Gastroesophageal sphincter (tissue), 4 donors: ENCODE results near the gene GSTM5. TPM values are rescaled to one million over a fixed set of nuclear protein-coding genes. Genes with fewer than 3 reads are reported as not detected.

Experiments
- ATAC-seq: fragments of 150-250 bp; one replicate; pipeline ENCODE4 v1.9.1; 2016; ENCODE audit warnings: mild to moderate bottlenecking, moderate library complexity
- H3K27ac ChIP-seq, 4 donors: fragments of 200-600 bp; sonication (generic) in 3 of 4; 1 replicate in 3 of 4; 2 replicates in 1 of 4; pipeline ENCODE4 v1.5.1; 2016 to 2019
- H3K27me3 ChIP-seq: fragments of 200-600 bp; sonication (generic); one replicate; pipeline ENCODE4 v1.5.1; 2019
- H3K36me3 ChIP-seq, 2 donors: fragments of 200-600 bp; sonication (generic); one replicate each; pipeline ENCODE4 v1.5.1; 2019; ENCODE audit warnings: control low read depth in 1 of 2
- H3K4me1 ChIP-seq, 3 donors: fragments of 200-600 bp; sonication (generic); 1 replicate in 2 of 3; 2 replicates in 1 of 3; pipeline ENCODE4 v1.5.1; 2016 to 2019; ENCODE audit warnings: control low read depth in 2 of 3
- H3K4me3 ChIP-seq, 2 donors: fragments of 200-600 bp; sonication (generic); one replicate each; pipeline ENCODE4 v1.5.1; 2019; ENCODE audit warnings: mild to moderate bottlenecking in 1 of 2, moderate library complexity in 1 of 2
- H3K9me3 ChIP-seq, 3 donors: fragments of 200-600 bp; sonication (generic); one replicate each; pipeline ENCODE4 v1.5.1; 2017 to 2019; ENCODE audit warnings: control low read depth in 2 of 3
- CTCF ChIP-seq, 4 experiments: fragments of 200-600 bp in 2 of 4; fragments of 450-650 bp in 2 of 4; sonication (generic) in 1 of 4; IDR thresholded peaks; one replicate each; pipeline ENCODE4 v1.5.1; 2017 to 2019; ENCODE audit warnings: antibody characterized with exemption in 4 of 4, mild to moderate bottlenecking in 2 of 4, moderate library complexity in 2 of 4
- EP300 ChIP-seq: sonication (generic); formaldehyde crosslinking; IDR thresholded peaks from one replicate; pipeline ENCODE4 v1.6.1; 2017; ENCODE audit warnings: antibody characterized with exemption, mild to moderate bottlenecking
- POLR2A ChIP-seq, 2 donors: fragments of 450-650 bp; IDR thresholded peaks; one replicate each; pipeline ENCODE4 v1.6.1; 2017; ENCODE audit warnings: antibody characterized with exemption in 2 of 2, mild to moderate bottlenecking in 2 of 2, moderate library complexity in 1 of 2
- POLR2AphosphoS5 ChIP-seq: sonication (generic); formaldehyde crosslinking; IDR thresholded peaks from one replicate; pipeline ENCODE4 v1.6.1; 2017; ENCODE audit warnings: antibody characterized with exemption
- WGBS, 2 donors: methylation state at CpG; one replicate each; pipeline ENCODE4 v1.1.5; 2018; ENCODE audit warnings: low coverage in 1 of 2; 5-methylcytosine and 5-hydroxymethylcytosine counted together
- total RNA-seq, 4 donors: library from RNA; depleted of rRNA; stranded (reverse); fragments of >200 nt; gene quantifications; one replicate each; pipeline ENCODE4 v1.1.0, GENCODE V29; 2016

GSTM5 gene
- total RNA-seq, 4 donors from 2014 or later = 2.7 to 9.2 (median 6.3) TPM

GRCh38 chr1:109759513-109760334 is 47.7 kb downstream of the GSTM5 start:
- WGBS, 2 donors = 86 to 94% methylated on average over 5 to 6 of the region's 11 CpGs

DNA sequence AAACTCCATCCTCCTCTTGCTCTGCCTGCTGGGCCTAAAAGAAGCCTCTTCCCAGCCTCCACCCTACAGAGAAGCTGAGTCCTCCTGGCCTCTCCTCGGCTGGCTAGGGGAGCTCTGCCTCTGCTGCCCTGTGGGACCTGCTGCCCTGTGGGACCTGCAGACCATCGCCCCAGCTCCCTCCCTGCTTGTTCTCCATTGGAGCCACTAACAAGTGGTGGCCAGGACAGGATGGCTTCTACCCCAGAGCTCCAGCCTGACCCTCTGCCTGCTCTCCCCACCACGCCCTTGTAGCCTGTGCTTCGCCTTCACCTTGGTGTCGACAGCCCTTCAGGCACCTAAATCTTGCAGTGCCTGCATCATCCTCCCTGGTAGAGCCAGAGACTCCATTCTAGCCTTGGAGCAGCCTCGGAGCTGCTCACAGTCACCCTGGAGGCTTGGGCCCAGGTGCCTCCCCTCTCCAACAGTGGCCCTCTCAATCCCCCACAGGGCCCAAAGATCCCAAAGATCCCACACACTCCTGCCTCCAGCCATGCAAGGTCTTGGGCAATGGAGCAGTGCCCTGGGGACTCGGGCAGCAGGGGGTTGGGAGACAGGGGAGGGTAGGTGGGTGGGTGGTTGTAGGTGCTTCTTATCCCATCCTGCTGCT is 48.7 kb downstream of the GSTM5 start:
- H3K36me3 ChIP-seq = no peaks in the 10 kb centered on the region
- H3K9me3 ChIP-seq = no peaks in the 10 kb centered on the region
- no peaks in the 10 kb centered on the region for H3K27me3 ChIP-seq
- TF ChIP-seq CTCF (IDR thresholded peaks at IDR 0.05) = no peak
- no peaks in the 10 kb centered on the region for H3K4me1 ChIP-seq
- ATAC-seq = no peak
- no peak overlapping the region for H3K4me3 ChIP-seq
- no peak overlapping the region for H3K27ac ChIP-seq
- 100% methylated on average over 1 to 2 of the region's 7 CpGs for WGBS, 2 donors

More at GRCh38 chr1:109759513-109760334, 47.7 kb downstream of the GSTM5 start:
- Histone ChIP-seq H3K36me3 (no peaks in the 10 kb centered on the region), H3K27me3 (no peaks in the 10 kb centered on the region), H3K4me1 (no peaks in the 10 kb centered on the region), H3K9me3 (no peaks in the 10 kb centered on the region), H3K4me3 (no peak overlapping the region), H3K27ac (no peak overlapping the region)
- no peak for TF ChIP-seq POLR2A (IDR thresholded peaks at IDR 0.05)
- TF ChIP-seq EP300 = no peak
- TF ChIP-seq POLR2AphosphoS5 = no peak
- TF ChIP-seq CTCF (IDR thresholded peaks at IDR 0.05) = no peak
- ATAC-seq = no peak

GRCh38 chr1:109761227-109762038 is 49.4 kb downstream of the GSTM5 start:
- TF ChIP-seq CTCF (IDR thresholded peaks at IDR 0.05) (no peak), POLR2A (IDR thresholded peaks at IDR 0.05) (no peak), EP300 (no peak), POLR2AphosphoS5 (no peak)
- no peak for ATAC-seq

GRCh38 chr1:109762039-109762585 is 50.1 kb downstream of the GSTM5 start:
- H3K9me3 ChIP-seq = no peaks in the 10 kb centered on the region
- H3K4me1 ChIP-seq = no peaks in the 10 kb centered on the region
- no peaks in the 10 kb centered on the region for H3K27me3 ChIP-seq
- no peak for TF ChIP-seq POLR2AphosphoS5
- no peak for TF ChIP-seq EP300
- TF ChIP-seq CTCF (IDR thresholded peaks at IDR 0.05) = no peak
- TF ChIP-seq POLR2A (IDR thresholded peaks at IDR 0.05) = no peak
- WGBS, 2 donors = 89 to 93% methylated on average over 3 of the region's 7 CpGs
- ATAC-seq = no peak
- no peaks in the 10 kb centered on the region for H3K36me3 ChIP-seq
- H3K27ac ChIP-seq = no peak overlapping the region
- no peak overlapping the region for H3K4me3 ChIP-seq

More at GRCh38 chr1:109761227-109762038, 49.4 kb downstream of the GSTM5 start:
- Histone ChIP-seq H3K4me3 (no peak overlapping the region), H3K27ac (no peak overlapping the region), H3K4me1 (no peaks in the 10 kb centered on the region), H3K36me3 (no peaks in the 10 kb centered on the region), H3K27me3 (no peaks in the 10 kb centered on the region), H3K9me3 (no peaks in the 10 kb centered on the region)
- WGBS, 2 donors = no CpG with 5 or more reads among the region's 14 CpGs
